Activated CD8-positive, alpha-beta memory T cell treated with anti-CD3 and anti-CD28 coated beads, Interleukin-2, amount 50 U/mL, for 4 hours (primary cell): ENCODE data around the gene SLC12A7.
"Not testable (repeated sequence)": the region's sequence is repeated elsewhere in the genome, so short reads cannot be mapped to it uniquely, and the experiment has no call there.

Experiments
- DNase-seq: peaks from one replicate; pipeline ENCODE4 v3.0.0-alpha.2; 2020

Gene SLC12A7

DNA sequence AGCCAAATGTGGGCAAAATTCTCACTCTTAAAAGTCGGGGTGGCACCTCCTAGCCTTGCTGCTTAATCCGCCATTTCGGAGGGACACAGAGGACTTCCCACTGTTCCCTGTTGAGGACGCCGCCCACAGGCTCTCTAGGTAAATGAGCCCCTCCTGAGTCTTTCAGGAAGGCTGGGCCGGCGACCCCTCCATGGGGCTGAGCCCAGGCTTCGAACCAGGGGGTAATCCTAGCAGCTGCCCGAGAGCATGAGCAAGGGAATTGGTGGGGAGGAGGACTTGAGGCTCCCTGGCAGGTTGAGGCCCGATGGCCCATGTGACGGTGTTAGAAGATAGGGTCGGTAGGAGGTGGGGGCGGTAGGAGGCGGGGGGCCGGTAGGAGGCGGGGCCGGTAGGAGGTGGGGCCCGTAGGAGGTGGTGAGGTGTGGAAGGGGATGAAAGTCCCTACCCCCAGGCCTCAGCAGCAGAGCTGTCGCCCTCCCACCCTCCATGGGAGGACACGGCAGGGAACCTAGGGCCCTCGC, 17.1 kb downstream of the SLC12A7 start:
- DNase-seq: no peak

DNA sequence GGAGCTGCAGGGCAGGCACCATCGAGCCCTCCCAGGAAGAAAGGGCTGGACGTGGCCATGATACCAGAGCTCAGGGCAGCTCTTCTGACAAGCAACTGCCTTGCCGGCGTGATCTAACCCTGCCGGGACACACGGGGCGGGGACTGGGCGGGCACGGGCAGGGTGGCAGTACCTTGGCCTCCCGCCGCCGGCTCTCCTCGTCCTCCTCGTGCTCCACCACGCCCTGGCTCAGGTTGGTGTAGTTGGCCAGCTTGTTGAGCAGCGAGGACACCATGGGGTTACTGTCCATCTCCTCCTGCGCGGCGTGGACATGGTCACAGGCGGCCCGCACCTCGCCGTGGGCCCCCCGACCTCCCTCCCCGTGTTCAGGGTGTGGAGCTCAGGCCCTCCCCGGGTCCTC, 18.5 kb downstream of the SLC12A7 start:
- DNase-seq: no peak

DNA sequence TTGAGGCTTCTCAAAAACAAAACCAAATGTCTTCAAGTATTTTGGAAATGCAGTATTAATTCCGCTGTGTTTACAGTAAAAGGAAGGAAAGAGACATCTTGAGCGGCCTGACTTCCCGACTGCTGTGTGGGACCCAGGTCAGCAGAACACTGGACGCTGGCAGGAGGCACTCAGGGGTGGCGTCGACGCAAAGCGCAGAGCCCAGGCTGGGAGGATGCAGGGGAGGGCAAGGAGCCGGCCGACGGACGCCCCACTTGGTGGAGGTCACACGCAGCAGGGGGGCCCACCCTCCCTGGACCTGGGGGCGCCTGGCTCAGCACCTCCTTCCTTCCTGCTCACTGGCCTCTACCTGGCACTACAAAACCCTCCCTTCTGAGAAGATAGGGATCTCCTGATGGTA, 19.7 kb downstream of the SLC12A7 start:
- no peak for DNase-seq

DNA sequence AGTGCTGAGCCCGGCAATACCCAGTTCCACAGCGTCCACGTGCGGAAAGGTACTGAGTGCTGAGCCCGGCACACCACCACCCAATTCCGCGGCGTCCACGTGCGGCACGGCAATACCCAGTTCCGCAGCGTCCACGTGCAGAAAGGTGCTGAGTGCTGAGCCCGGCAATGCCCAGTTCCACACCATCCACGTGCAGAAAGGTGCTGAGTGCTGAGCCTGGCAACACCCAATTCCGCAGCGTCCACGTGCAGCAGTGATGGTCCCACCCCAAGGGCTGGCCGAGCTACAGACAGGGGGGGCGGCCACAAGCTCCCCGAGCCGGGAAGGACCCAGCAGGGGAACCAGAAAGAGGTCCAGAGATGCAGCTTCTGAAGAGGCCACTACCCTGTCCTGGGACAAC, 20.2 kb downstream of the SLC12A7 start:
- DNase-seq: no peak

DNA sequence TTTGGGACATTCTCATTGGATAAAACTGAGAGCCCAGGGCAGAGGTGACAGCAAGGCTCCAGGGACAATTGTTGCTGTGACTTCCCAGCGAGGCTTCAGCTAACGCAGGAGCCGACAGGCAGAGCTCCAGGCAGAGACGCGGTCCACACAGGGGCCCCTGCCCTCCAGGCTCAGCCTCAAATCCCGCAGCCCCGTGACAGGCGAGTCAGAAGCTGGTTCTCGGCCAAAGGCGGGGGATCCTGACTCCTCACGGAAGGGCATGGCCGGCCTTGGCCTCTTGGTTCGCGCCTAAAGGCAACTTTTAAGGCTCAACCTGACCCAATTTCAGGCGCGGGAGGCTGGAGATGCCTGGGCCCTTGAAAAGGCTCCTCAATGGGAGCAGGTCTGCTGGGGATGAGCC, 21.3 kb downstream of the SLC12A7 start:
- no peak for DNase-seq

DNA sequence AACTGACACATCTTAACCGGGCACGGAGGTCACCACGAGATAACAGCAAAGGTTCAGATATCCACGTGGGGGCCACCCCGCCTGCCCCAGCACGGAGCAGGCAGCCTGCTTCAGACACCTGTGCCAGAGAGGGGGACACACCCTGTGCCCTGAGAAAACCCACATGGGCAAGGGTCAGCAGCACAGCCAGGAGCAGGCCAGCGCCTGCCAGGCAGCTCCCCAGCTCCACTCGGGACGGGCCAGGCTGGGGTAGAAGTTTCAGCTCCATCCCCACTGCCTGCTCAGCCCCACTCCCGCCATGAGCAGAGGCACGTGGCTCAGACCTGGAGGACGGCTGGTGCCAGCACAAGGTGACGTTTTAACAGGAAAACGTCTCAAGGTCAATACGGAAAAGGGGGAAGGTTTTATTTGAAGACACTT, 22.2 kb downstream of the SLC12A7 start:
- no peak for DNase-seq

DNA sequence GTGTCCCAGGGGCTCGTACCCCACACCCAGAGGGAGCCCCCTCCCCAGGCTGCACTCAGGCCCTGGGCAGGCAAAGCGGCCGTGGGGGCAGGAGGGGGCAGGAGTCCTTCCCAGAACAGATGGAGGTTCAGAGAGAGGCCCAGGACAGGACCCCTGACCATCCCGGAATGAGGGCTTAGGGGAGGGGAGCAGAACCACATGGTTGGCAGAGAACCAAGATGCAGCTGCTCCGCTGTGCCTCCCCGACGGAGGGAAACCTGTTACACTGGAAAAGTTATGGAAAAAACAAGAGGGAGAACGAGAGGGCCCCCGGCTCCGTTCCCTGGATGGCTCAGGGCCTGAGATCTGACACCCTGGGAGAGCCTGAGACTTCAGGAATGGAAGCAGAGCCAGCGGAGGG, 22.7 kb downstream of the SLC12A7 start:
- no peak for DNase-seq

DNA sequence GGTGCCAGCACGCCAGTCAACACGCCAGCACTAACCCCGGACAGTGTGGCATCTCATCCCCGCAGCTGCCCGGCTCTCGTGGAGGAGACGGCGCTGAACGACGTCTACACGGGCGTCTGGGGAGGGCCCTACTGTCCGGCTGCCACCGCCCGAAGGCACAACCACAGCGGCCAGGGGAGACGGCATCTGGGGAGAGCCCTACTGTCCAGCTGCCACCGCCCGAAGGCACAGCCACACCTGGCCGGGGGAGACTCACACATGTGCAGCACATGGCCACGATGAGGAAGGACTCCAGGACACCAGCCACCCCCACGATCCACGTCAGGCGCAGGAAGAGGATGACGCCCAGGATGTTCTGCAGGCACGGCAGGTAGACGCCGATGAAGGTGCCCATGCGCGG, 23.1 kb downstream of the SLC12A7 start:
- no peak for DNase-seq

DNA sequence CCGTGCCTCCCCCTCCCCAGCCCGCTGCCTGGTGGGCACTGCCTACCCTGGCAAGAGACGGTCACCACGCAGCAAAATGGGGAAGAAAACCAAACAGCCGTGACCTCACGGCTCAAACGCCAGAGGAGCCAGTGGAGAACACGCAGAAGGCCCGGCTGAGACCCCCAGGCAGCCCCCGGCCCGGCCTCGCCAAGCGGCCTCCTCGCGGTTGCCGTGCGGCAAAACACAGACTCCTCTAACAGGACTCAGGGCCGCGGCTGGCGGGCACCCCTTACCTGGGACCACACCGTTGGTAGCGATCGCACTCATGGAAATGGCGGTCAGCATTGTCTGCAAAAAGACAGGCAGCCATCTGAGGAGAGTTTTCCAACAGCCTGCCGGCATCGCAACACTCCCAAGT, 23.8 kb downstream of the SLC12A7 start:
- no peak for DNase-seq

DNA sequence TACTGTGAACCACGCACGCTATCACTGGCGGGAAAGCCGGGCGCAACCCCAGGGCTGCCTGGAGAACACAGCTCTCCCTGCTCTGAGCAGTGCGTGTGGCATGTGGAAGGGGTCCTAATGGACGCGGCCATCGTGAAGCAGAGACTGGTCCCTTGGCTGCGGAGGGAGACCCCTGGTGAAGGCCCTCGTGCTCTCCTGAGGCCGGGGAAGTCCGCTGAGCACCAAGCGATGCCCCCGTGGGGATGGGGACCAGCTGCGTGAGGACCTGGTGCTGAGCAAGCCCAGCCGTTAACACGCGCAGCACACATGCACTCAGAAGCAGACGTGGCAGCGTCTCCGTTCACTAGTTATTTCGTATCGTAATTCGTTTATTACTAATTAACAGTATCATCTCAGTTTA, 24.4 kb downstream of the SLC12A7 start:
- DNase-seq: no peak

DNA sequence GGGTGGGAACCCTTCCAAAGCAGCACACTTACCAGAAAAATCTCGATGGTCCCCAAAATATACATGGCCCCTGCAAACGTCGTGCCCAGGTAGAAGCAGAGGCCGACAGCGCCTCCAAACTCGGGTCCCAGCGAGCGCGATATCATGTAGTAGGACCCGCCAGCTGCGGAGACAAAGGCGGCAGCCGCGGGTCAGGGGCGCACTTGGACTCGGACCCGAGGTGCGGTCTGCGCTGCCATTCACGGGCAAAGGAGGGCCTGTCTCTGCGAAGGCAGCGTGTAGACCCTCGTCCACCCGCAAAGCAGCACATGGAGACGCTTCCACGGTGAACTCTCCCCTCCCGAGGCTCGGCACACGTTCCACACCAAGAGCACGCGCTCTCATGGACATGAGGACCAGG, 25.0 kb downstream of the SLC12A7 start:
- no peak for DNase-seq

DNA sequence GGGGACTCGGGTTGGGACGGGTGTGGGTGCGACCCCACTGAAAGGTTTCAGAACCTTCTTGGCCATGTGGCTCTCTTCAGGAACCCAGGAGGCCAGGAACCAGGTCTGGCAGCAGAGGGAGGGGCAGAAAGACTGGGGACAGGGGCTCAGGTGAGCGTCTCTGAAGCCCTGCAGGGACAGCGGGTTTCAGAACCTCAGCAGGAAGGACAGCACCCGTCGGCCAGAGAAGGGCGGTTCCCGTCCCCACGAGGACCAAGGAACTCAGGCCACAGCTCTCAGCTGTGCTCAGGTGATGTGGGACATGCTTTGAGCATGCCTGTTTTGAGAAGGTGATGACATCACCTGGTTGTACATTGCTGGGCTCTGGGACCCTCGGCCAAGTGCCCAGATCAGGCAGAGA, 25.7 kb downstream of the SLC12A7 start:
- DNase-seq: no peak

DNA sequence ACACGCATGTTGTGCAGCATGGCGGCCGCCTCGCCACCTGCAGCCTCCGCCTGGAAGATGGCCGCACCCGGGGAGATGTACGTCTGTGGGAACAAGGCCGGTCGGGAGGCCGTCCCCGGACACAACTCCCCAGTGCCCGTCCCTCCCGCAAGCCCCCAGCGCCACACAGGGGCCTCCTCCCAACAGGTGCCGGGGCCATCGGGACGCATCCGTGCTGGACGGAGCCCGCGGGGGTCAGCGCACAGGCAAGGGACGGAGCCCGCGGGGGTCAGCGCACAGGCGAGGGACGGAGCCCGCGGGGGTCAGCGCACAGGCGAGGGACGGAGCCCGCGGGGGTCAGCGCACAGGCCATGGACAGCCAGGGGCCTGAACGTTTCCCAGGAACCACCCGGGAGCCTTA, 26.5 kb downstream of the SLC12A7 start:
- DNase-seq: no peak

DNA sequence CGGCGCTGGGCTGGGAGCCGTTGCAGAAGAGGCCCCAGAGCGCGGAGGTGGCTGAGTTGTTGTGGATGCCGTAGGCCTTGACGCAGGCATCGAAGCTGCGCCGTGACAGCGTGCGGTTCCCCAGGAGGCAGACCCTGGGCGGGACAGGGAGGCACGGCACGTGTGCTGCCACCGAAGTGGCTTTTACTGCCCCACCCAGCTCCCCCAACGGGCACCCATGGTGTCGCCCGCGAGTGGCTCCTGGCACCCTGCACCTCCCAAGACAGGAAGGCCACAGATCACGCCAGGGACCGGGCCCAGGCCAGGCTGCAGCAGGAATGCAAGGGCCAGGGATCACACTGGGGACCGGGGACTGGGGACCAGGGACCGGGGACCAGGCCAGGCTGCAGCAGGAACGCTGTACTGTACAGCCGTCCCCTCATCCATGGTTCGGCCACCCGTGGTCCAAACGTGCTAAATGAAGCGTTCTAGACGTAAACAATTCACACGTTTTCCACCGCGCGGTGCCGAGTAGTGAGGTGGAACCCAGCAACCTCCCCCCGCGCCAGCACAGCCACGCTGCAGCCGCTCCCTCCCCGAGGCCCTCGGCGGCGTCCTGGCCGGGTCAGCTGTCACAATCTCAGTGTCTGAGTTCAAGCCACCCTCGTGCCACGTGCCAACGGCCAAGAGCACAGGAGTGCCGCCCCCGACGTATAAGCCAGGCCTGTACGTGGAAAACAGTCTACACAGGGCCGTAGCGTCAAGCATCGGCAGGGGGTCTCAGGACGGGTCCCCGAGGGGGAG, 27.8 kb downstream of the SLC12A7 start:
- DNase-seq: no peak

DNA sequence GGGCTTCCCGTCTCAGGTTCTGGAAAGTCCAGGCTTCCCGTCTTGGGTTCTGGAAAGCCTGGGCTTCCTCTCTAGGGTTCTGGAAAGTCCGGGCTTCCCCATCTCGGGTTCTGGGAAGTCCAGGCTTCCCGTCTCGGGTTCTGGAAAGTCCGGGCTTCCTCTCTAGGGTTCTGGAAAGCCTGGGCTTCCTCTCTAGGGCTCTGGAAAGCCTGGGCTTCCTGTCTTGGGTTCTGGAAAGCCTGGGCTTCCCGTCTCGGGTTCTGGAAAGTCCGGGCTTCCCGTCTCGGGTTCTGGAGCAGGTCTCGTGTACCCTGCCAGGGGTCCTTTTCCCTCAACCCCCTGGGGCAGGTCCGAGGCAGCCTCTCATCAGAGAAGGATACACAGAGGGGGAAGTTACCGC, 28.8 kb downstream of the SLC12A7 start:
- DNase-seq: not testable (repeated sequence)

DNA sequence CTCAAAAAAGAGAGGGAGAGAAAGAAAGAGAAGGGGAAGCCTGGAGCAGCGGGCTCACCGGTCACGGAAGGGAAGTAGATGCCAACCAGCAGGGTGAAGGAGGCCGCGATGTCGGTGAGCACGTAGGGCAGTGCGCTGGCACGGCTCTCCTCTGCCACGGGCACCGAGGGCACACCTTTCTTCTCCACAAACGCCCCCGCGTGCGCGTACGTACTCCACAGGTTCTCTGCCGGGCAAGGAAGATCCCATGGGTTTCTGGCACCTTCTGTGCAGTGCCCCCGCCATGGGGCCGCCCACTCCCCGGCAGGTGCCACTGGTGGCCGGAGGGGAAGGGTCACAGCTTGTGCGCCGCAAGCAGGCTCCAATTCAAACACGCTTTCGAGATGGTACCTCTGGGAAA, 30.3 kb downstream of the SLC12A7 start:
- no peak for DNase-seq

DNA sequence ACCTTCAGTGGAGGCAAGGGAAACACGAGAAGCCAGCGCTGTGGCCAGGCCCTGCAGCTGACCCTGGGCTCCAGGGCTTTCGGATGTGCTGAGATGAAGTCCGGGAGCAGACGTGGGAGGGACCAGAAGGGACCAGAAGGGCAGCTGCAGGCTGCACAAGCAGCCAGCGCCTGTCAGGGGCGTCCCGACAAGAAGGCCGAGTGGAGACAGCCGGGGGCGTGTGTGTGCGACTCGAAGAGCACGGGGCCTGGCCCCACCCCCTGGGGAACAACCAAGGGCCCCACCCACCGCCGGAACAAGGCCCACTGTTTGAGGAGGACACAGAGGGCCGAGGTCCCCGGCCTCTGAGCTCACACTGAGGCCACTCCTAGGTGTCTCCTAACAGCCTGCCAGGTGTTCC, 31.4 kb downstream of the SLC12A7 start:
- DNase-seq: no peak

DNA sequence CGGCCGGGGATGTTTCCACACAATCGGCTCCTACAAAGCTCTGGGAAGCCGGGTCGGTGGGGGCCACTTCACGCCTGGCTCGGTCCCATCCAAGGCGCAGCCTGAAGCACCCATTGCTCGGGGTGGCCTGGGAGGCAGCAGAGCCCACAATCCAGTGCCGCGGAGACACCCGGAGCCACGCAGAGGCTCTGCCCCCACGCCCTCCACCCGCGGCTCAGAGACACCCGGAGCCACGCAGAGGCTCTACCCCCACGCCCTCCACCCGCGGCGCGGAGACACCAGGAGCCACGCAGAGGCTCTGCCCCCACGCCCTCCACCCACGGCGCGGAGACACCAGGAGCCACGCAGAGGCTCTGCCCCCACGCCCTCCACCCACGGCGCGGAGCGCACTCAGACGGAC, 31.9 kb downstream of the SLC12A7 start:
- no peak for DNase-seq

DNA sequence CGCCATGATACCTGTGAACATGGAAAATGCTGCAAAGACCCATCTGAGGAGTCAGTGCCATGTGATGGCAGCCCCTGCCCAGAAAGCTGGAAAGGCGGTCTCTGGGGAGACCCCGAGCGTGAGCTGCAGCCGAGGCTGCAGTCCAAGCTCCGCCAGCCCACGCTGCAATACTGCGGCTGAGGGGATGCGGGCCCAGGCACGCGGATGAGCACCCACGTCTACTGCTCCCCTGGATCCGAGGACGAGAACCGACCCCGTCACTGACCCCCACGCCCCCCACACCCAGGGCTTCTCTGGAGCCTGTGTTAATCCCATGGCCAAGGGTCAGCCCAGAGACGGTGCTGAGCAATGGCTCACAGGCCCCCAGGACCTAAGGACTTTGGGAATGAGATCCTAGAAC, 32.4 kb downstream of the SLC12A7 start:
- DNase-seq: no peak

DNA sequence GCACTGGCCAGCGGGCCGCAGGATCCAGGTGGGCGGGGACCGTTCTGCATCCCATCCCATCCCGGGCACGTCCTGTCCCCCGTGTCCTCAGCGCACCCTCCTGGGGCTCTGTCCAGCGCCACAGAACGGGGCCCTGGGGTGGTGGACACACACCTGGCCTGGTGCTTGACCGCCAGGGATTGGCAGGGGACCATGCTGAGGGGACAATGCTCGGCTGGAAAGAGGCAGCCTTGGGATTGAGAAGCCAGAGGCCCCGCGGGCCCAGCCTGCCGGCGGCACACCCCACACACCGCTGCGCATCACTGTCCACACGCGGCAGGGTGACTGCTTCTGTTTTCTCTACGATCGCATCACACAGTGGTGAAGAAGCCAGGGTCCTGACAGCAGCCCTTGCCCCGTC, 33.0 kb downstream of the SLC12A7 start:
- no peak for DNase-seq

DNA sequence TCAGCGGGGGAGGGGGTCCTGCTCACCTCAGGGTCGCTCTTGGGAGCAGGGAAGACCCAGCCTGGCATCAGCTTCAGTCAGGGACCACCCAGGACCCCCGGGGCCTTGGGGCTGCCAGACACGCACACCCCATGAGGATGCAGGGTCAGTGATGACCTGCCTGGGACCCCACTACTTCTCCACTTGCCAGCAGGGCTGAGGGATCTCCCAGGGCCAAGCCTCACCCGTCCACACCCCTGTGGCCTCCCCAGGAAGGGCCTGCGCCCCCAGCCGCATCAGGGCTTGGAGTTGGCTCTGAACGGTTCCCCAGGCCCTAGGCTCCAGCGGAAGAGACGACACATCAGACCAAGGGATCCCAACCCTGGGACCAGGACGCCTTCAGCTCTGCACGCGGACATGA, 33.7 kb downstream of the SLC12A7 start:
- DNase-seq: no peak

DNA sequence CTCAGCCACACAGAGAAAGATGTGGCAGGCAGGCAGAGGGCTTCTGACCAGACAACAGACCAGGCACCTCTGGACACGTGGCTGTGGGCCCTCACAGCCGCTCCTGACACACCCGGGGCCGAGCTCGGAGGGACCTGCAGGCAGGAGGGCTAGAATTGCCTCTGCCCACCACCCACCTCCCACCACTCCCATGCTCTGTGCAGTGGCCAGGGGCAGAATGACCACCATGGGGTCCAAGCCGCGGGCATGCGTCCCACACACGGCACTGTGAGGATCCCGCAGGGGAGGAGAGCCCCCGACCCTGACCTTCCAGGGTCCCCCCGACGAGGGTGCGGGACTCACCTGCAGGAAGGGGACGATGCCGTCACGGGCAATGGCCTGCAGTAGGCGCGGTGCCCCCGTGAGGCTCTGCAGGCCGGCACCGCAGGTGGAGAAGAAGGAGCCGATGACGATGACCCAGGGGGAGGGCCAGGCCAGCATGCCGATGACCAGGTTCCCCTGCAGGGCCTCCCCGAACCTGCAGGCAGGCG, 34.3 kb downstream of the SLC12A7 start:
- no peak for DNase-seq

DNA sequence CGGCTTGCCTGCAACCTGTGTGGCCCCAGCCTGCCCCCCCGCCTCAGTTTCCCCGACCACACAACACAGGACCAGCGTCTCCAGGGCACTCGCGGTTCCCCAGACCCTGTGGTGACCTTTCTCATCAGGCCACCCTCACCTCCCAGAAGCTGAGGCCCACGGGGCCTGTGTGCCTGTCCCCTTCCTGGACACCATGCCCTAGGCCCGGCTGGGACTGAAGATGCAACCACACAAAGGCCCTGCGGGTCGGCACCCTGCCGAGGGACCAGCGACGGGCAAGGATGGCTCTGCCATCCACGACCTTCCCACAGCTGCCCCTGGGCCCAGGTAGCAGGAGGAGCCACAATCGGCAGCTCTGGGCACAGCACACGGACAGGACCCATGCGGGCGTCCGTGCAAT, 34.8 kb downstream of the SLC12A7 start:
- DNase-seq: no peak

DNA sequence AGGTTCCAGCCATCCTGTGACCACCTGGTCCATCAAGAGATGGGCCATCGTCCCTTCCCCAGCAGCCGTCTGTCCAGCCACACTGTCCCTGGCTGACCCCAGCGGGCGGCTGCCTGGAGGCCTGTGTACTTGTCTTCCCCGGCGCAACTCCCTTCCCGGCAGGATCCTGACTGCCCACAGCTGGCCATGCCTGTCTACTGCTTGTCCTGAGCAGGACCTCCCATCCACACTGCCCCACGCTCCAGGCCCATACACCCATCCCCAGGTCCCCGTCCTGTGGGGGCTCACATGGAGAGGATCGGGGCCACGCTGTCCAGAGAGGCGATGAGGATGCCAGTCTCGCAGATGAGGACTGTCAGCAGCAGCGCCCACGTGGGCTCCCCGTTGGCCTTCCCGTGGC, 35.5 kb downstream of the SLC12A7 start:
- no peak for DNase-seq

DNA sequence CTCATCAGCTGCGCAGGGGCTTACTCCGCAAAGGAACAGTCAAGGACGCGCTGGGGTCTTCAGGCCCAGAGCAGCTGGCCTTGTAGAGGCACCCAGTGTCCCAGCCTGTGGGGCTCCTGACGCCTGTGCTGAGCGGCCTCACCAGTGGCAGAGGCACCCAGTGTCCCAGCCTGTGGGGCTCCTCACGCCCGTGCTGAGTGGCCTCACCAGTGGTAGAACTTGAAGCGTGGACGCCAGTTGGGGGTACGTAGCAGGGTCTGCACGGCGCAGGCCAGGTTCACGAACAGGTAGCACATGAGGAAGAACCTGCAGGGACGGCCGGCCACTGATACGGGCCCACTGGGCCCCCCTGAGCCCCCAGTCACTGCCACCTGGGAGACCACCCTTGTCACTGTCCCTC, 35.9 kb downstream of the SLC12A7 start:
- no peak for DNase-seq
